Liver (tissue), 9 donors: ENCODE measurements around the gene STK40. TPM values are rescaled to one million over a fixed set of nuclear protein-coding genes. Genes with fewer than 3 reads are reported as not detected.

Experiments used
- DNase-seq: peaks from one replicate; pipeline ENCODE4 v3.0.0-alpha.2; 2017; ENCODE audit warnings: low spot score
- H3K27ac ChIP-seq, 2 donors: one replicate each; pipeline ENCODE4 v1.7.0; 2013; ENCODE audit warnings: inconsistent platforms in 2 of 2, low read length in 2 of 2, control low read depth in 1 of 2, low read depth in 1 of 2, mild to moderate bottlenecking in 1 of 2
- H3K27me3 ChIP-seq, 4 donors: one replicate each; pipeline versions ENCODE4 v1.6.1 to v1.7.0; 2013; ENCODE audit warnings: low read length in 3 of 4, inconsistent platforms in 1 of 4, mild to moderate bottlenecking in 1 of 4, moderate library complexity in 1 of 4; ENCODE audit not compliant: control insufficient read depth in 4 of 4, insufficient read depth in 4 of 4
- H3K36me3 ChIP-seq, 4 donors: one replicate each; pipeline versions ENCODE4 v1.6.1 to v1.7.0; 2013; ENCODE audit warnings: low read length in 3 of 4, mild to moderate bottlenecking in 3 of 4, low read depth in 1 of 4, moderate library complexity in 1 of 4; ENCODE audit not compliant: control insufficient read depth in 4 of 4, insufficient read depth in 3 of 4
- H3K4me1 ChIP-seq, 4 donors: one replicate each; pipeline versions ENCODE4 v1.6.1 to v1.7.0; 2013; ENCODE audit warnings: low read length in 3 of 4, mild to moderate bottlenecking in 3 of 4, moderate library complexity in 1 of 4; ENCODE audit not compliant: control insufficient read depth in 4 of 4, insufficient read depth in 4 of 4
- H3K4me3 ChIP-seq, 3 donors: one replicate each; pipeline versions ENCODE4 v1.6.1 to v1.7.0; 2013; ENCODE audit warnings: low read length in 3 of 3, control low read depth in 1 of 3, low read depth in 1 of 3, mild to moderate bottlenecking in 1 of 3
- H3K9ac ChIP-seq, 2 donors: one replicate each; pipeline ENCODE4 v1.7.0; 2013; ENCODE audit warnings: low read length in 2 of 2, mild to moderate bottlenecking in 2 of 2, moderate library complexity in 2 of 2, control low read depth in 1 of 2, low read depth in 1 of 2
- H3K9me3 ChIP-seq, 4 donors: one replicate each; pipeline versions ENCODE4 v1.6.1 to v1.7.0; 2013; ENCODE audit warnings: low read length in 3 of 4; ENCODE audit not compliant: control insufficient read depth in 4 of 4
- FOXA1 ChIP-seq: IDR thresholded peaks from 2 replicates; pipeline ENCODE4 v1.6.1; 2016; ENCODE audit warnings: antibody characterized with exemption
- FOXA2 ChIP-seq: IDR thresholded peaks from 2 replicates; pipeline ENCODE4 v1.6.1; 2016; ENCODE audit warnings: antibody characterized with exemption
- HNF4A ChIP-seq, 2 donors: conservative IDR thresholded peaks; 2 replicates each; pipeline ENCODE4 v1.6.1; 2016; ENCODE audit warnings: antibody characterized with exemption in 2 of 2, mild to moderate bottlenecking in 2 of 2
- HNF4G ChIP-seq: IDR thresholded peaks from 2 replicates; pipeline ENCODE4 v1.6.1; 2016; ENCODE audit warnings: antibody characterized with exemption
- JUND ChIP-seq, 2 donors: IDR thresholded peaks; 2 replicates each; pipeline ENCODE4 v1.6.1; 2016; ENCODE audit warnings: antibody characterized with exemption in 2 of 2
- RAD21 ChIP-seq, 2 donors: IDR thresholded peaks; 2 replicates each; pipeline ENCODE4 v1.6.1; 2016; ENCODE audit warnings: antibody characterized with exemption in 2 of 2, mild to moderate bottlenecking in 2 of 2
- RXRA ChIP-seq, 2 donors: IDR thresholded peaks; 2 replicates each; pipeline ENCODE4 v1.6.1; 2017 to 2018; ENCODE audit warnings: antibody characterized with exemption in 2 of 2, mild to moderate bottlenecking in 1 of 2
- SP1 ChIP-seq: IDR thresholded peaks from 2 replicates; pipeline ENCODE4 v1.6.1; 2018; ENCODE audit warnings: antibody characterized with exemption, mild to moderate bottlenecking
- YY1 ChIP-seq: IDR thresholded peaks from 2 replicates; pipeline ENCODE4 v1.6.1; 2016; ENCODE audit warnings: antibody characterized with exemption, mild to moderate bottlenecking
- WGBS: extraction: QIAGEN DNeasy Blood & Tissue Kit; methylation state at CpG from one replicate; pipeline ENCODE4 v1.1.7; 2013; 5-methylcytosine and 5-hydroxymethylcytosine counted together
- polyA plus RNA-seq, 2 donors: library from polyadenylated mRNA; stranded (reverse) in 1 of 2; unstranded in 1 of 2; fragments of 200-250 nt in 1 of 2; fragments of >200 nt in 1 of 2; fragmentation: Nextera tagmentation in 1 of 2; extraction: Ambion mirVana in 1 of 2; gene quantifications; one replicate each; pipeline versions ENCODE4 v1.2.1 to v1.2.3, GENCODE V29; 2013 to 2015
- total RNA-seq, 2 donors: library from RNA; depleted of rRNA; stranded (reverse); fragments of >200 nt; gene quantifications; one replicate each; pipeline ENCODE4 v1.2.3, GENCODE V29; 2014
- TF ChIP-seq, protein P1 (sequence below): IDR thresholded peaks from 2 replicates; pipeline ENCODE4 v1.6.1; 2016; ENCODE audit warnings: antibody characterized with exemption
- TF ChIP-seq, protein P2 (sequence below): IDR thresholded peaks from 2 replicates; pipeline ENCODE4 v1.6.1; 2016; ENCODE audit warnings: antibody characterized with exemption
- TF ChIP-seq, protein P3 (sequence below): IDR thresholded peaks from 2 replicates; pipeline ENCODE4 v1.6.1; 2016; ENCODE audit warnings: antibody characterized with exemption
- TF ChIP-seq, protein P4 (sequence below): fragments of 150-350 bp; IDR thresholded peaks from 2 replicates; pipeline ENCODE4 v1.5.1; 2017; ENCODE audit warnings: improper control_type of control experiment, low read depth, low read length; ENCODE audit not compliant: missing input control
- TF ChIP-seq, protein P5 (sequence below): IDR thresholded peaks from 2 replicates; pipeline ENCODE4 v1.6.1; 2016; ENCODE audit warnings: antibody characterized with exemption, mild to moderate bottlenecking
- donor health status: healthy.
- donor health status: healthy.
- donor health status: healthy.
- donor health status: healthy.
- donor health status: healthy.

STK40 gene
- total and polyA plus RNA-seq, 4 donors: 13.0 to 26.8 (median 21.9) TPM

DNA sequence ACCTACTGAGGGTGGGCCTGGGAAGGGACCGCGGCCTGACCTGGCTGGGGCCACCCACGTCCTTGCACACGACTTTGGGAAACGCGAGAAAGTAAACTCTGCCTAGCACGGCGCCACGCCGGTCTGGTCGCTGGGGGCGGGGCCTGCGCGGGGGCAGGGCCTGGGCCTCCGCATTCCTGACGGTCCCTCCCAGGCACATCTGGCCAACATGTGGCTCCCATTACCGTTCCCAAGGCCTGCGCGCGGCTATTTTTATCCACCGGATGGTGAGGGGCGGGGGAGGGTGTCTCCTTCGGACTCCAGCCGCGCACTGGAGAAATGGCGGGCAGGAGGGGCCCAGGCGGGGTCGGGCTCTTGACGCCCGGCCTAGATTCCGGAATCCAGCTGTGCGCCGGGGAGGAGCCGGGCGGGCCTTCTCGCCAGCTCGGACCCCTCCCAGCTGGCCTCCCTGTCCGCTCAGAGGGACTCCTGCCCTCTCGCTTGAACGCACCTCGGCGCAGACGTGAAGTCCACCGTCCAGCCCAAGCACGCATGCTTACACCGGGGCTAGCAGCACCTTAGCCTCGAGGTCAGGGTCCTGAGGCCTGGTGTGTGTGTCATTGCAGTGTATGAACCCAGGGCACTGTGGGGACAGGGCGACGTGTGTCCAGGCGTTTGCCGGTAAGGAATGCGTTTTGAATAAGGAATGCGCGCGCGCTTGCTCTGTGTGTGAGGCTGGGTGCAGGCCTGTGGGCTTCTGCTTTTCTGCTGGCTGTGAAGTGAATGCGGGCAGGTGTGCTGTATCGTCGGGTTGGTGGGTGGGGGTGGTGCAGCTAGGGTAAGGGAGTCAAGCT lies 64.4 kb downstream of the STK40 start:
- peak; percentile 55 for DNase-seq
- no peak for TF ChIP-seq JUND (IDR thresholded peaks at IDR 0.05)
- TF ChIP-seq, protein P1, sequence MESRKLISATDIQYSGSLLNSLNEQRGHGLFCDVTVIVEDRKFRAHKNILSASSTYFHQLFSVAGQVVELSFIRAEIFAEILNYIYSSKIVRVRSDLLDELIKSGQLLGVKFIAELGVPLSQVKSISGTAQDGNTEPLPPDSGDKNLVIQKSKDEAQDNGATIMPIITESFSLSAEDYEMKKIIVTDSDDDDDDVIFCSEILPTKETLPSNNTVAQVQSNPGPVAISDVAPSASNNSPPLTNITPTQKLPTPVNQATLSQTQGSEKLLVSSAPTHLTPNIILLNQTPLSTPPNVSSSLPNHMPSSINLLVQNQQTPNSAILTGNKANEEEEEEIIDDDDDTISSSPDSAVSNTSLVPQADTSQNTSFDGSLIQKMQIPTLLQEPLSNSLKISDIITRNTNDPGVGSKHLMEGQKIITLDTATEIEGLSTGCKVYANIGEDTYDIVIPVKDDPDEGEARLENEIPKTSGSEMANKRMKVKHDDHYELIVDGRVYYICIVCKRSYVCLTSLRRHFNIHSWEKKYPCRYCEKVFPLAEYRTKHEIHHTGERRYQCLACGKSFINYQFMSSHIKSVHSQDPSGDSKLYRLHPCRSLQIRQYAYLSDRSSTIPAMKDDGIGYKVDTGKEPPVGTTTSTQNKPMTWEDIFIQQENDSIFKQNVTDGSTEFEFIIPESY: no peak
- peak; percentile 21 for TF ChIP-seq YY1
- peak; percentile 32 for TF ChIP-seq SP1
- TF ChIP-seq, protein P2, sequence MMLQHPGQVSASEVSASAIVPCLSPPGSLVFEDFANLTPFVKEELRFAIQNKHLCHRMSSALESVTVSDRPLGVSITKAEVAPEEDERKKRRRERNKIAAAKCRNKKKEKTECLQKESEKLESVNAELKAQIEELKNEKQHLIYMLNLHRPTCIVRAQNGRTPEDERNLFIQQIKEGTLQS: no peak
- TF ChIP-seq RAD21 (IDR thresholded peaks at IDR 0.05): no peak
- peak in 1 of 2 donors; percentile 66 for TF ChIP-seq HNF4A (conservative IDR thresholded peaks at IDR 0.05)
- TF ChIP-seq RXRA (IDR thresholded peaks at IDR 0.05): peak; percentile 21 to 24
- 29% methylated on average over 59 of the region's 59 CpGs for WGBS
- Histone ChIP-seq H3K9ac (no peak overlapping the region), H3K27ac (peak overlapping the region; percentile 3 to 78), H3K27me3 (no peaks in the 10 kb centered on the region), H3K4me1 (peaks cover 5 to 25% (median 13%) of the 10 kb centered on the region in 4 donors), H3K9me3 (no peaks in the 10 kb centered on the region), H3K36me3 (no peaks in the 10 kb centered on the region), H3K4me3 (peak overlapping the region in 1 of 3 donors; percentile 14)

DNA sequence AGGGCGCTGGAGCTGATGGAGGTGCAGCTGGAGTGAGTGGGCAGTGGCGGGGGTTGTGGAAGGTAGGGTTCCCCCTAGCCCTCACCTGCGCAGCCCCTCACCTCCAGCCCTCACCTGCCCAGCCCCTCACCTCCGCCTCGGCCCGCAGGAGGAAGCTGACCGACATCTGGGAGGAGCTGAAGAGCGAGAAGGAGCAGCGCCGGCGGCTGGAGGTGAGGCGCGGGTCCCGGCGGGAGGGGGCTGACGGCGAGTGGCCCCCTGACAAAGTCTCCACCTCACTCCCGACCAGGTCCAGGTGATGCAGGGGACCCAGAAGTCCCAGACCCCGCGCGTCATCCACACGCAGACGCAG lies 65.0 kb downstream of the STK40 start:
- no peak for DNase-seq
- no peaks in the 10 kb centered on the region for H3K27me3 ChIP-seq
- TF ChIP-seq SP1 (no peak), RXRA (IDR thresholded peaks at IDR 0.05) (no peak), JUND (IDR thresholded peaks at IDR 0.05) (no peak)
- TF ChIP-seq, protein P3, sequence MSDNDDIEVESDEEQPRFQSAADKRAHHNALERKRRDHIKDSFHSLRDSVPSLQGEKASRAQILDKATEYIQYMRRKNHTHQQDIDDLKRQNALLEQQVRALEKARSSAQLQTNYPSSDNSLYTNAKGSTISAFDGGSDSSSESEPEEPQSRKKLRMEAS: no peak
- no peak overlapping the region for H3K9ac ChIP-seq
- WGBS: 37% methylated on average over 23 of the region's 23 CpGs
- peak overlapping the region; percentile 3 to 78 for H3K27ac ChIP-seq
- H3K9me3 ChIP-seq: no peaks in the 10 kb centered on the region
- peaks cover 5 to 25% (median 13%) of the 10 kb centered on the region in 4 donors for H3K4me1 ChIP-seq
- peak overlapping the region in 1 of 3 donors; percentile 14 for H3K4me3 ChIP-seq
- no peaks in the 10 kb centered on the region for H3K36me3 ChIP-seq

DNA sequence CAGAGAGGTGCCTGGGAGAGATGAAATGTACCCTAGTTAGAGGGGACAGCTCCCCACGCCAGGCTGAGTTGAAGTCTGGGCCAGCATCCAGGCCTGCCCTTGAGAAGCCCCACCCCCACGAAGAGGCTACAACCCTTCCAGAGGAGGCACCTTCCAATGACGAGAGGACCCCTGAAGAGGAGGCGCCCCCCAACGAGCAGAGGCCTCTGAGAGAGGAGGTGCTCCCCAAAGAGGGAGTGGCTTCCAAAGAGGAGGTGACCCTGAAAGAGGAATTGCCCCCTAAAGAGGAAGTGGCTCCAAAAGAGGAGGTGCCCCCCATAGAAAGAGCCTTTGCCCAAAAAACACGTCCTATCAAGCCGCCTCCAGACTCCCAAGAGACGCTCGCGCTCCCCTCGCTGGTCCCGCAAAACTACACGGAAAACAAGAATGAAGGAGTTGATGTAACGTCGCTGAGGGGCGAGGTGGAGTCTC lies 65.4 kb downstream of the STK40 start:
- TF ChIP-seq, protein P4, sequence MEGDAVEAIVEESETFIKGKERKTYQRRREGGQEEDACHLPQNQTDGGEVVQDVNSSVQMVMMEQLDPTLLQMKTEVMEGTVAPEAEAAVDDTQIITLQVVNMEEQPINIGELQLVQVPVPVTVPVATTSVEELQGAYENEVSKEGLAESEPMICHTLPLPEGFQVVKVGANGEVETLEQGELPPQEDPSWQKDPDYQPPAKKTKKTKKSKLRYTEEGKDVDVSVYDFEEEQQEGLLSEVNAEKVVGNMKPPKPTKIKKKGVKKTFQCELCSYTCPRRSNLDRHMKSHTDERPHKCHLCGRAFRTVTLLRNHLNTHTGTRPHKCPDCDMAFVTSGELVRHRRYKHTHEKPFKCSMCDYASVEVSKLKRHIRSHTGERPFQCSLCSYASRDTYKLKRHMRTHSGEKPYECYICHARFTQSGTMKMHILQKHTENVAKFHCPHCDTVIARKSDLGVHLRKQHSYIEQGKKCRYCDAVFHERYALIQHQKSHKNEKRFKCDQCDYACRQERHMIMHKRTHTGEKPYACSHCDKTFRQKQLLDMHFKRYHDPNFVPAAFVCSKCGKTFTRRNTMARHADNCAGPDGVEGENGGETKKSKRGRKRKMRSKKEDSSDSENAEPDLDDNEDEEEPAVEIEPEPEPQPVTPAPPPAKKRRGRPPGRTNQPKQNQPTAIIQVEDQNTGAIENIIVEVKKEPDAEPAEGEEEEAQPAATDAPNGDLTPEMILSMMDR: no peak
- TF ChIP-seq, protein P2: no peak
- TF ChIP-seq RAD21 (IDR thresholded peaks at IDR 0.05): no peak
- no peak for TF ChIP-seq FOXA1
- TF ChIP-seq JUND (IDR thresholded peaks at IDR 0.05): no peak
- TF ChIP-seq HNF4A (conservative IDR thresholded peaks at IDR 0.05): no peak
- no peak for TF ChIP-seq FOXA2
- TF ChIP-seq, protein P5, sequence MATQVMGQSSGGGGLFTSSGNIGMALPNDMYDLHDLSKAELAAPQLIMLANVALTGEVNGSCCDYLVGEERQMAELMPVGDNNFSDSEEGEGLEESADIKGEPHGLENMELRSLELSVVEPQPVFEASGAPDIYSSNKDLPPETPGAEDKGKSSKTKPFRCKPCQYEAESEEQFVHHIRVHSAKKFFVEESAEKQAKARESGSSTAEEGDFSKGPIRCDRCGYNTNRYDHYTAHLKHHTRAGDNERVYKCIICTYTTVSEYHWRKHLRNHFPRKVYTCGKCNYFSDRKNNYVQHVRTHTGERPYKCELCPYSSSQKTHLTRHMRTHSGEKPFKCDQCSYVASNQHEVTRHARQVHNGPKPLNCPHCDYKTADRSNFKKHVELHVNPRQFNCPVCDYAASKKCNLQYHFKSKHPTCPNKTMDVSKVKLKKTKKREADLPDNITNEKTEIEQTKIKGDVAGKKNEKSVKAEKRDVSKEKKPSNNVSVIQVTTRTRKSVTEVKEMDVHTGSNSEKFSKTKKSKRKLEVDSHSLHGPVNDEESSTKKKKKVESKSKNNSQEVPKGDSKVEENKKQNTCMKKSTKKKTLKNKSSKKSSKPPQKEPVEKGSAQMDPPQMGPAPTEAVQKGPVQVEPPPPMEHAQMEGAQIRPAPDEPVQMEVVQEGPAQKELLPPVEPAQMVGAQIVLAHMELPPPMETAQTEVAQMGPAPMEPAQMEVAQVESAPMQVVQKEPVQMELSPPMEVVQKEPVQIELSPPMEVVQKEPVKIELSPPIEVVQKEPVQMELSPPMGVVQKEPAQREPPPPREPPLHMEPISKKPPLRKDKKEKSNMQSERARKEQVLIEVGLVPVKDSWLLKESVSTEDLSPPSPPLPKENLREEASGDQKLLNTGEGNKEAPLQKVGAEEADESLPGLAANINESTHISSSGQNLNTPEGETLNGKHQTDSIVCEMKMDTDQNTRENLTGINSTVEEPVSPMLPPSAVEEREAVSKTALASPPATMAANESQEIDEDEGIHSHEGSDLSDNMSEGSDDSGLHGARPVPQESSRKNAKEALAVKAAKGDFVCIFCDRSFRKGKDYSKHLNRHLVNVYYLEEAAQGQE: no peak
- TF ChIP-seq YY1: no peak
- no peak for TF ChIP-seq SP1
- TF ChIP-seq, protein P3: no peak
- no peak for TF ChIP-seq HNF4G
- no peaks in the 10 kb centered on the region for H3K36me3 ChIP-seq
- H3K9ac ChIP-seq: no peak overlapping the region
- H3K4me3 ChIP-seq: no peak overlapping the region
- no peak for DNase-seq
- no peaks in the 10 kb centered on the region for H3K9me3 ChIP-seq
- peaks cover 5 to 25% (median 13%) of the 10 kb centered on the region in 4 donors for H3K4me1 ChIP-seq
- peak overlapping the region in 1 of 2 donors; percentile 78 for H3K27ac ChIP-seq
- WGBS: 60% methylated on average over 16 of the region's 16 CpGs
- H3K27me3 ChIP-seq: no peaks in the 10 kb centered on the region
